Ovary (tissue), 3 donors: ENCODE measurements around the gene MAST2.

ENCODE experiments used
- CTCF ChIP-seq, 3 donors: fragments of 450-650 bp in 2 of 3; fragments of 200-600 bp in 1 of 3; IDR thresholded peaks; one replicate each; pipeline versions ENCODE4 v1.5.1 to v1.8.0; 2016 to 2022; ENCODE audit warnings: antibody characterized with exemption in 3 of 3, mild to moderate bottlenecking in 1 of 3
- EP300 ChIP-seq: sonication (generic); formaldehyde crosslinking; IDR thresholded peaks from one replicate; pipeline ENCODE4 v1.6.1; 2017; ENCODE audit warnings: antibody characterized with exemption
- POLR2A ChIP-seq: fragments of 450-650 bp; IDR thresholded peaks from one replicate; pipeline ENCODE4 v1.6.1; 2017; ENCODE audit warnings: antibody characterized with exemption, mild to moderate bottlenecking, moderate library complexity
- donor health status: DM: no; HTN: no; CAD: no.

GRCh38 chr1:45848097-45848496 lies 44.7 kb downstream of the MAST2 start:
- TF ChIP-seq CTCF (IDR thresholded peaks at IDR 0.05) (no peak), POLR2A (no peak), EP300 (no peak)
